Astrocyte (in vitro differentiated cells and primary cell): Measurements from ENCODE around the gene CSK. TPM values are rescaled to one million over a fixed set of nuclear protein-coding genes. Genes with fewer than 3 reads are reported as not detected.

Experiments used
- DNase-seq: peaks from one replicate; pipeline ENCODE4 v3.0.0-alpha.2; 2010; ENCODE audit warnings: low read depth
- FAIRE-seq: peaks from 2 replicates; lab custom pipeline; 2011; peaks lifted over from hg19 to GRCh38; lab: Jason Lieb, UNC
- H2AFZ ChIP-seq: 2 replicates; pipeline ENCODE4 v1.6.0; 2012; ENCODE audit warnings: low read depth, low read length, inconsistent platforms
- H3K27ac ChIP-seq: 2 replicates; pipeline ENCODE4 v1.5.1; 2011; ENCODE audit warnings: low read depth, low read length, inconsistent platforms
- H3K27me3 ChIP-seq: 2 replicates; pipeline ENCODE4 v1.6.0; 2011; ENCODE audit warnings: low read length, inconsistent platforms; ENCODE audit not compliant: insufficient read depth
- H3K36me3 ChIP-seq: 2 replicates; pipeline ENCODE4 v1.5.1; 2011; ENCODE audit warnings: low read length, inconsistent platforms; ENCODE audit not compliant: insufficient read depth
- H3K4me1 ChIP-seq: 2 replicates; pipeline ENCODE4 v1.5.1; 2011; ENCODE audit warnings: low read length, inconsistent platforms; ENCODE audit not compliant: insufficient read depth
- H3K4me2 ChIP-seq: 2 replicates; pipeline ENCODE4 v1.6.0; 2012; ENCODE audit warnings: low read length, inconsistent platforms
- H3K4me3 ChIP-seq: 2 replicates; pipeline ENCODE4 v1.5.1; 2011; ENCODE audit warnings: low read depth, mild to moderate bottlenecking, low read length, inconsistent platforms; ENCODE audit not compliant: insufficient read depth
- H3K79me2 ChIP-seq: 2 replicates; pipeline ENCODE4 v1.6.0; 2012; ENCODE audit warnings: mild to moderate bottlenecking, low read length, inconsistent platforms; ENCODE audit not compliant: insufficient read depth
- H3K9ac ChIP-seq: 2 replicates; pipeline ENCODE4 v1.6.0; 2012; ENCODE audit warnings: mild to moderate bottlenecking, low read length, inconsistent platforms
- H3K9me3 ChIP-seq: 2 replicates; pipeline ENCODE4 v1.5.1; 2012; ENCODE audit warnings: low read depth, mild to moderate bottlenecking, low read length, inconsistent platforms; ENCODE audit not compliant: insufficient read depth
- H4K20me1 ChIP-seq: 2 replicates; pipeline ENCODE4 v1.6.0; 2012; ENCODE audit warnings: low read length, inconsistent platforms; ENCODE audit not compliant: insufficient read depth
- H3K27ac Mint-ChIP-seq: one replicate; pipeline ENCODE4 v1.8.0; 2021; ENCODE audit warnings: mild to moderate bottlenecking, mixed read lengths; ENCODE audit not compliant: unreplicated experiment
- H3K27me3 Mint-ChIP-seq: one replicate; pipeline ENCODE4 v1.8.0; 2021; ENCODE audit warnings: low read depth, mixed read lengths; ENCODE audit not compliant: unreplicated experiment
- H3K36me3 Mint-ChIP-seq: one replicate; pipeline ENCODE4 v1.8.0; 2021; ENCODE audit warnings: low read depth, mixed read lengths; ENCODE audit not compliant: unreplicated experiment
- H3K4me1 Mint-ChIP-seq: one replicate; pipeline ENCODE4 v1.8.0; 2021; ENCODE audit warnings: low read depth, mixed read lengths; ENCODE audit not compliant: unreplicated experiment
- H3K4me3 Mint-ChIP-seq: one replicate; pipeline ENCODE4 v1.8.0; 2021; ENCODE audit warnings: mild to moderate bottlenecking, moderate library complexity, mixed read lengths; ENCODE audit not compliant: unreplicated experiment
- H3K9me3 Mint-ChIP-seq: one replicate; pipeline ENCODE4 v1.8.0; 2021; ENCODE audit warnings: mild to moderate bottlenecking, mixed read lengths; ENCODE audit not compliant: unreplicated experiment
- CTCF ChIP-seq: IDR thresholded peaks from 2 replicates; pipeline ENCODE4 v1.5.1; 2011; ENCODE audit warnings: low read depth, mild to moderate bottlenecking, inconsistent platforms, low read length, moderate library complexity; ENCODE audit not compliant: insufficient read depth
- EZH2 ChIP-seq: IDR thresholded peaks from 2 replicates; pipeline ENCODE4 v1.6.1; 2012; ENCODE audit warnings: mild to moderate bottlenecking, low read length, inconsistent platforms; ENCODE audit not compliant: insufficient read depth
- total RNA-seq: library from RNA; stranded (reverse); gene quantifications from 2 replicates; pipeline ENCODE4 v1.2.1, GENCODE V29; 2021

CSK gene
- total RNA-seq, 1 donor from 2014 or later: 49.8 TPM

- Mint-ChIP-seq H3K27ac (peak overlapping the region; percentile 55), H3K4me3 (peak overlapping the region; percentile 6), H3K36me3 (peaks cover 3% of the 10 kb centered on the region), H3K9me3 (no peaks in the 10 kb centered on the region), H3K4me1 (peaks cover 42% of the 10 kb centered on the region), H3K27me3 (no peaks in the 10 kb centered on the region)
- Histone ChIP-seq H4K20me1 (peaks cover 94% of the 10 kb centered on the region), H3K79me2 (peaks cover 94% of the 10 kb centered on the region), H3K4me1 (peaks cover 66% of the 10 kb centered on the region), H3K36me3 (no peaks in the 10 kb centered on the region), H3K4me3 (no peak overlapping the region), H3K9me3 (no peaks in the 10 kb centered on the region), H3K27me3 (no peaks in the 10 kb centered on the region), H2AFZ (no peak overlapping the region), H3K9ac (peak overlapping the region; percentile 44), H3K4me2 (no peak overlapping the region), H3K27ac (no peak overlapping the region)
- FAIRE-seq (no peak), DNase-seq (no peak)
- TF ChIP-seq CTCF (no peak), EZH2 (no peak)
These were observed 9.8 kb downstream of the CSK start for GRCh38 chr15:74791667-74792066.

- no peaks in the 10 kb centered on the region for H3K36me3 ChIP-seq
- Mint-ChIP-seq H3K4me3 (no peak overlapping the region), H3K27ac (peak overlapping the region; percentile 55), H3K36me3 (peaks cover 3% of the 10 kb centered on the region), H3K9me3 (no peaks in the 10 kb centered on the region), H3K27me3 (no peaks in the 10 kb centered on the region), H3K4me1 (peaks cover 41% of the 10 kb centered on the region)
- H3K27me3 ChIP-seq: no peaks in the 10 kb centered on the region
- H4K20me1 ChIP-seq: peaks cover 92% of the 10 kb centered on the region
- H3K9me3 ChIP-seq: no peaks in the 10 kb centered on the region
- DNase-seq (no peak), FAIRE-seq (no peak)
- H3K4me2 ChIP-seq: peak overlapping the region; percentile 26
- H3K27ac ChIP-seq: no peak overlapping the region
- H3K79me2 ChIP-seq: peaks cover 92% of the 10 kb centered on the region
- TF ChIP-seq CTCF: no peak
- TF ChIP-seq EZH2: no peak
- H3K9ac ChIP-seq: peak overlapping the region; percentile 13
- H3K4me1 ChIP-seq: peaks cover 59% of the 10 kb centered on the region
- H2AFZ ChIP-seq: no peak overlapping the region
- no peak overlapping the region for H3K4me3 ChIP-seq
These were observed 10.5 kb downstream of the CSK start for GRCh38 chr15:74792227-74793016.
